Measurements from ENCODE around the gene GALNT9.

DNA sequence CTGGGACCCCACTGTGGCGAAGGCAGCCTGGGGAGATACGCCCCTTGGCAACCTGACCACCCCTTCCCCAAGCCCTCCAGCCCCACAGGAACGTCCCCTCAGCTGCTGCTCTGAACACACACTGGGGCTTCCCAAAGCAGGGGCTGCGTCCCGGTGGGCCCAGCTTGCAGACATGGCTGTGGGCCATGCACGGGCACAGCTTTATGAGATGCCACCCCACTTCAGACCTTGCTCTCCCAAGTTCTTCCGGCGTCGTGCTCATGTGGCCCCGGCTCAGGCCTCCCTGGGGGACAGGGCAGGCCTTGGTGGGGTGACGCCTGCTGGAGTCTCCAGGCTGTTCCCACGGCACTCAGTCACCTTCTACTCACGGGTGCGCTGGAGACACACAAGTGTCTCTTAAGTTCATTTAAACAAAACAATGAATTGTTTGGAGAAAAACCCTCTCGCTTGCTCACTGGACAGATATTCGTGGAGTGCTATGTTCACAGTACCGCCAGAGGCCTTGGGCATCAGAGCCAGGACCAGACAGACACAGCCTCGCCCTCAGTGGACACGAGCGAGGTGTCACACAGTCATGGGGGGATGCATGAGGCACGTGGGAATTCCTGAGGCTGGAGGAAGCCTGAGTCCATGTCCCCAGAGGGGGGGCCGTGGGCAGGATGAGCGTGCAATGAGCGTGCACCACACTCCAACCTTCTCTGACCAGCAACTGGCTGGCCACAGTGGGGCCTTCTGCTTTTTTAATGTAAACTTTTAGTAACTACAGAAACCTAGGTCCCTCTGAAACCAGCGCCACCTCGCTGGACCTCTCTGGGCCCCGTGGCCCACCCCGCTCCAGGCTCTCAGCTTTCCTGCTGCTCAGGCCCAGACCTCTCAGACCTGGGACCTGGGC lies 4.3 kb downstream of the GALNT9 start:
- TF ChIP-seq EP300 (IDR thresholded peaks at IDR 0.05) = no peak
- TF ChIP-seq, protein P1, sequence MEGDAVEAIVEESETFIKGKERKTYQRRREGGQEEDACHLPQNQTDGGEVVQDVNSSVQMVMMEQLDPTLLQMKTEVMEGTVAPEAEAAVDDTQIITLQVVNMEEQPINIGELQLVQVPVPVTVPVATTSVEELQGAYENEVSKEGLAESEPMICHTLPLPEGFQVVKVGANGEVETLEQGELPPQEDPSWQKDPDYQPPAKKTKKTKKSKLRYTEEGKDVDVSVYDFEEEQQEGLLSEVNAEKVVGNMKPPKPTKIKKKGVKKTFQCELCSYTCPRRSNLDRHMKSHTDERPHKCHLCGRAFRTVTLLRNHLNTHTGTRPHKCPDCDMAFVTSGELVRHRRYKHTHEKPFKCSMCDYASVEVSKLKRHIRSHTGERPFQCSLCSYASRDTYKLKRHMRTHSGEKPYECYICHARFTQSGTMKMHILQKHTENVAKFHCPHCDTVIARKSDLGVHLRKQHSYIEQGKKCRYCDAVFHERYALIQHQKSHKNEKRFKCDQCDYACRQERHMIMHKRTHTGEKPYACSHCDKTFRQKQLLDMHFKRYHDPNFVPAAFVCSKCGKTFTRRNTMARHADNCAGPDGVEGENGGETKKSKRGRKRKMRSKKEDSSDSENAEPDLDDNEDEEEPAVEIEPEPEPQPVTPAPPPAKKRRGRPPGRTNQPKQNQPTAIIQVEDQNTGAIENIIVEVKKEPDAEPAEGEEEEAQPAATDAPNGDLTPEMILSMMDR (IDR thresholded peaks at IDR 0.05) = no peak

All from sigmoid colon (tissue), 4 donors.